HL-60 (cell line): ENCODE measurements around the gene OR6C75.
"Not testable (repeated sequence)": the region's sequence is repeated elsewhere in the genome, so short reads cannot be mapped to it uniquely, and the experiment has no call there.

Source experiments
- DNase-seq, 2 experiments: peaks; one replicate each; pipeline ENCODE4 v3.0.0-alpha.2; 2010 to 2020; ENCODE audit warnings: low read depth in 1 of 2, low spot score in 1 of 2
- H3K27ac ChIP-seq: fragments of 250-450 bp; sonication (Bioruptor Pico); replicated peaks from 2 replicates; pipeline ENCODE4 v1.5.1; 2020; ENCODE audit warnings: mild to moderate bottlenecking, moderate library complexity
- H3K27me3 ChIP-seq: fragments of 250-450 bp; sonication (Bioruptor Pico); 2 replicates; pipeline ENCODE4 v1.5.1; 2021; ENCODE audit warnings: mild to moderate bottlenecking, moderate library complexity; ENCODE audit not compliant: insufficient read depth, poor library complexity, severe bottlenecking
- H3K4me3 ChIP-seq: replicated peaks from 2 replicates; pipeline ENCODE4 v1.5.1; 2011; ENCODE audit warnings: mild to moderate bottlenecking, control low read depth, low read length; ENCODE audit not compliant: insufficient read depth
- GABPA ChIP-seq: IDR thresholded peaks from 2 replicates; pipeline ENCODE4 v1.6.1; 2012; ENCODE audit warnings: low read depth
- POLR2AphosphoS5 ChIP-seq: IDR thresholded peaks from 2 replicates; pipeline ENCODE4 v1.6.1; 2012; ENCODE audit warnings: low read depth
- SPI1 ChIP-seq: IDR thresholded peaks from 2 replicates; pipeline ENCODE4 v1.6.1; 2012; ENCODE audit warnings: low read depth, mild to moderate bottlenecking, borderline replicate concordance
- long read RNA-seq: library from polyadenylated mRNA; unstranded; transcript quantifications from one replicate; pipeline ENCODE4 v2.0.0, GENCODE V29; 2020
- TF ChIP-seq, protein P1 (sequence below): IDR thresholded peaks from 2 replicates; pipeline ENCODE4 v1.6.1; 2012; ENCODE audit warnings: low read depth; ENCODE audit not compliant: insufficient replicate concordance
- TF ChIP-seq, protein P2 (sequence below): IDR thresholded peaks from one replicate; pipeline ENCODE4 v1.5.1; 2011; ENCODE audit warnings: low read length, control low read depth, inconsistent platforms; ENCODE audit not compliant: insufficient read depth

OR6C75 gene
- long read RNA-seq: 0 reads

DNA sequence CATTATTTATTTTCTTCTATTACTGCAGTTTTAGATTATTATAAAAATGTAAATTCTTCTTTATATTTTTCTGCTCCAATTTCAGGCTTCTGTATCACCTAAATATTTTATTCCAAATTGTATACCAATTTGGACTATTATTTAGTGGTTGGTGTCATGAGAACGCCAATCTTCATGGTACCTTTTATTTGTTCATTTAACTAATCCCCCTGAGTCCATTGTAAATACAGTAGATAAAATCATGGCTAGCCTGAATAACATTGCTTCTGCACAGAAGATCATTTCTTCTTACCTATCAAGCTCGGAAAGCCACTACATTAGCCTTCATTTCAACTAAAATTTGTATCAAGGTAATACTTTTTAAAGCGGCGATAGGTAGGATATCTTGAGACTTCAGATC lies at the start of gene OR6C75:
TSS of gene OR6C75 (plus strand) at position 301 of the 400 bp plus-strand sequence. CDS start 2,136 bp downstream, outside the sequence.
- no peak within 1 kb of the TSS for H3K27ac ChIP-seq
- no peak for DNase-seq
- TF ChIP-seq, protein P1, sequence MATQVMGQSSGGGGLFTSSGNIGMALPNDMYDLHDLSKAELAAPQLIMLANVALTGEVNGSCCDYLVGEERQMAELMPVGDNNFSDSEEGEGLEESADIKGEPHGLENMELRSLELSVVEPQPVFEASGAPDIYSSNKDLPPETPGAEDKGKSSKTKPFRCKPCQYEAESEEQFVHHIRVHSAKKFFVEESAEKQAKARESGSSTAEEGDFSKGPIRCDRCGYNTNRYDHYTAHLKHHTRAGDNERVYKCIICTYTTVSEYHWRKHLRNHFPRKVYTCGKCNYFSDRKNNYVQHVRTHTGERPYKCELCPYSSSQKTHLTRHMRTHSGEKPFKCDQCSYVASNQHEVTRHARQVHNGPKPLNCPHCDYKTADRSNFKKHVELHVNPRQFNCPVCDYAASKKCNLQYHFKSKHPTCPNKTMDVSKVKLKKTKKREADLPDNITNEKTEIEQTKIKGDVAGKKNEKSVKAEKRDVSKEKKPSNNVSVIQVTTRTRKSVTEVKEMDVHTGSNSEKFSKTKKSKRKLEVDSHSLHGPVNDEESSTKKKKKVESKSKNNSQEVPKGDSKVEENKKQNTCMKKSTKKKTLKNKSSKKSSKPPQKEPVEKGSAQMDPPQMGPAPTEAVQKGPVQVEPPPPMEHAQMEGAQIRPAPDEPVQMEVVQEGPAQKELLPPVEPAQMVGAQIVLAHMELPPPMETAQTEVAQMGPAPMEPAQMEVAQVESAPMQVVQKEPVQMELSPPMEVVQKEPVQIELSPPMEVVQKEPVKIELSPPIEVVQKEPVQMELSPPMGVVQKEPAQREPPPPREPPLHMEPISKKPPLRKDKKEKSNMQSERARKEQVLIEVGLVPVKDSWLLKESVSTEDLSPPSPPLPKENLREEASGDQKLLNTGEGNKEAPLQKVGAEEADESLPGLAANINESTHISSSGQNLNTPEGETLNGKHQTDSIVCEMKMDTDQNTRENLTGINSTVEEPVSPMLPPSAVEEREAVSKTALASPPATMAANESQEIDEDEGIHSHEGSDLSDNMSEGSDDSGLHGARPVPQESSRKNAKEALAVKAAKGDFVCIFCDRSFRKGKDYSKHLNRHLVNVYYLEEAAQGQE: no peak
- TF ChIP-seq SPI1: no peak
- TF ChIP-seq, protein P2, sequence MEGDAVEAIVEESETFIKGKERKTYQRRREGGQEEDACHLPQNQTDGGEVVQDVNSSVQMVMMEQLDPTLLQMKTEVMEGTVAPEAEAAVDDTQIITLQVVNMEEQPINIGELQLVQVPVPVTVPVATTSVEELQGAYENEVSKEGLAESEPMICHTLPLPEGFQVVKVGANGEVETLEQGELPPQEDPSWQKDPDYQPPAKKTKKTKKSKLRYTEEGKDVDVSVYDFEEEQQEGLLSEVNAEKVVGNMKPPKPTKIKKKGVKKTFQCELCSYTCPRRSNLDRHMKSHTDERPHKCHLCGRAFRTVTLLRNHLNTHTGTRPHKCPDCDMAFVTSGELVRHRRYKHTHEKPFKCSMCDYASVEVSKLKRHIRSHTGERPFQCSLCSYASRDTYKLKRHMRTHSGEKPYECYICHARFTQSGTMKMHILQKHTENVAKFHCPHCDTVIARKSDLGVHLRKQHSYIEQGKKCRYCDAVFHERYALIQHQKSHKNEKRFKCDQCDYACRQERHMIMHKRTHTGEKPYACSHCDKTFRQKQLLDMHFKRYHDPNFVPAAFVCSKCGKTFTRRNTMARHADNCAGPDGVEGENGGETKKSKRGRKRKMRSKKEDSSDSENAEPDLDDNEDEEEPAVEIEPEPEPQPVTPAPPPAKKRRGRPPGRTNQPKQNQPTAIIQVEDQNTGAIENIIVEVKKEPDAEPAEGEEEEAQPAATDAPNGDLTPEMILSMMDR: no peak
- no peak for TF ChIP-seq POLR2AphosphoS5
- TF ChIP-seq GABPA: no peak
- H3K27me3 ChIP-seq: no peaks in the 10 kb centered on the region
- no peak within 1 kb of the TSS for H3K4me3 ChIP-seq

DNA sequence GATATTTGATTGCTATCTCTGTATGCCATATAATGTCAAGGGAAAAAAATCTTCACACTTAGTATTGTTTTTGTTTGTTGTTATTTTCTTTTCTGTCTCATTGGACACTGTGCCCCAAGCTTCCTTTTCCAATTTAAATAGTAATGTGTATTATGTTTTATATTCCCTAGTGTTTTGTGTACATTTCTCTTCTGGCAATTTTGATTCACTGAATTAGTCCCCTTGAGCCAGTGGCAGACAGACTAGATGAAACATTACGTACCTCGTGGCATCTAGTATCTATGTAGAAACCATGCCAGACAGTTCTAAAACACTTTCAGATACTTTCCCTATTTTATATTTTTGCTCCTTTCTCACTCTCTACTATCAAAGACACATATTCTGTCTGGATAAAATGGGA lies 48.7 kb upstream of the OR6C75 start, which contains the start of gene OR6C1:
TSS of gene OR6C1 (plus strand) at position 301 of the 400 bp plus-strand sequence. CDS start 6,257 bp downstream, outside the sequence.
- Histone ChIP-seq H3K27ac (no peak within 1 kb of the TSS), H3K27me3 (no peaks in the 10 kb centered on the region), H3K4me3 (no peak within 1 kb of the TSS)
- TF ChIP-seq GABPA (no peak), SPI1 (no peak), POLR2AphosphoS5 (no peak)
- TF ChIP-seq, protein P1: no peak
- TF ChIP-seq, protein P2: no peak
- no peak for DNase-seq

DNA sequence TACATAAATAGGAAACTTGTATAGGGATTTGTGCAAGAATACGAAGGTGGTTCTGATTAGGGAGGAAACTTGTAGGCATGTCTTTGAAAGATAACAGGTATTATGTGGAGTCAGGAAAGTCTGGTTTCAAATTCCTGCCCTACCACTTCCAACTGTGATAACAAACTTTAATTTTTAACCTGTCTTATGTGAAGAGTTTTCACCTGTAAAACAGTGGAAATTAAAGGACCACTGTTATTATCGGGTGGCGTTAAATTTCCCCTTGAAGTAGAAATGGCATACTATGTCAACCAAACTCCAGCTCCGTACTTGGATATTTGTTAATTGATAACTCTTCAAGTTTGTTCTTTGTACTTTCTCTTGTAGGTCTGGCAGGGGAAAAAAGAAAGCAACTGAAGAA lies 42.6 kb upstream of the OR6C75 start:
- TF ChIP-seq POLR2AphosphoS5: no peak
- TF ChIP-seq, protein P1: no peak
- no peak for TF ChIP-seq SPI1
- TF ChIP-seq GABPA: no peak
- TF ChIP-seq, protein P2: no peak
- no peak for DNase-seq
- Histone ChIP-seq H3K27ac (no peak overlapping the region), H3K4me3 (no peak overlapping the region), H3K27me3 (no peaks in the 10 kb centered on the region)

DNA sequence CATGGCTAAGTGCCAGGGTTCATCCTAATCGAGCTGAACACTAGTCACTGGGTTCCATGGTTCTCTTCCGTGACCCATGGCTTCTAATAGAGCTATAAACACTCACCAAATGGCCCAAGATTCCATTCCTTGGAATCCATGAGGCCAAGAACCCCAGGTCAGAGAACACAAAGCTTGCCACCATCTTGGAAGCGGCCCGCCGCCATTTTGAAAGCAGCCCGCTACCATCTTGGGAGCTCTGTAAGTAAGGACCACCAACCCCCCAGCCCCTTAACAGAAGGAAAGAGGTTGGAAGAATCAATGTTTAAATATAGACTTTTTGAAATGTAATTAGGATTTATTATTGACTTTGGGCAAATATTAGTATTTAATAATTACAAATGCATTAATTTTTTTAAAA lies 37.0 kb upstream of the OR6C75 start:
- H3K27me3 ChIP-seq, H3K4me3 ChIP-seq, DNase-seq, H3K27ac ChIP-seq: not testable (repeated sequence)
